Endothelial cell of umbilical vein (primary cell): Measurements from ENCODE around the gene RBM42. TPM values are rescaled to one million over a fixed set of nuclear protein-coding genes. Genes with fewer than 3 reads are reported as not detected.

Experiments
- BruUV-seq: library from RNA; stranded (reverse); fragments of 400-500 nt; replicated peaks from 2 replicates; lab custom pipeline; 2021; lab: Mats Ljungman, UMichigan
- CTCF ChIA-PET: fragments of 300-600, 350-600 bp; sonication (Branson Sonifier 250); formaldehyde crosslinking; loops from one replicate; lab custom pipeline; 2021; ENCODE audit warnings: antibody characterized with exemption, inconsistent platforms; lab: Charles Lee
- POLR2A ChIA-PET: fragments of 300-600, 350-600 bp; sonication (Branson Sonifier 250); formaldehyde crosslinking; loops from one replicate; lab custom pipeline; 2021; ENCODE audit warnings: antibody characterized with exemption, inconsistent platforms; lab: Charles Lee
- DNase-seq: peaks from one replicate; pipeline ENCODE4 v3.0.0-alpha.2; 2011; ENCODE audit warnings: low read depth, low spot score
- FAIRE-seq: peaks from 2 replicates; lab custom pipeline; 2011; peaks lifted over from hg19 to GRCh38; lab: Jason Lieb, UNC
- H2AFZ ChIP-seq: 2 replicates; pipeline ENCODE4 v1.6.0; 2012; ENCODE audit warnings: low read depth, low read length, control low read depth, inconsistent platforms
- H3K27ac ChIP-seq: 2 replicates; pipeline ENCODE4 v1.5.1; 2011; ENCODE audit warnings: low read depth, mild to moderate bottlenecking, control low read depth, low read length, moderate library complexity; ENCODE audit not compliant: insufficient read depth
- H3K27me3 ChIP-seq, 2 experiments: 2 replicates each; pipeline versions ENCODE4 v1.6.0 to v1.6.1; 2011; ENCODE audit warnings: low read length in 2 of 2, mixed read lengths in 1 of 2; ENCODE audit not compliant: control insufficient read depth in 2 of 2, insufficient read depth in 2 of 2
- H3K36me3 ChIP-seq, 2 experiments: 2 replicates in 1 of 2; 3 replicates in 1 of 2; pipeline ENCODE4 v1.5.1; 2011; ENCODE audit warnings: low read length in 2 of 2, mild to moderate bottlenecking in 1 of 2, moderate library complexity in 1 of 2; ENCODE audit not compliant: control insufficient read depth in 2 of 2, insufficient read depth in 2 of 2; ENCODE audit errors: extremely low read depth in 1 of 2
- H3K4me1 ChIP-seq: 3 replicates; pipeline ENCODE4 v1.5.1; 2011; ENCODE audit warnings: mild to moderate bottlenecking, low read length; ENCODE audit not compliant: control insufficient read depth, insufficient read depth; ENCODE audit errors: extremely low read depth
- H3K4me2 ChIP-seq: 2 replicates; pipeline ENCODE4 v1.6.1; 2011; ENCODE audit warnings: low read length, control low read depth, mixed read lengths; ENCODE audit not compliant: insufficient read depth
- H3K4me3 ChIP-seq, 3 experiments: fragments of 200-600 bp in 1 of 3; sonication (generic), shearing (Covaris generic) in 1 of 3; replicated peaks in 1 of 3; 2 replicates each; pipeline ENCODE4 v1.5.1; 2011 to 2016; ENCODE audit warnings: control low read depth in 3 of 3, low read length in 3 of 3, mild to moderate bottlenecking in 2 of 3, inconsistent platforms in 1 of 3, low read depth in 1 of 3, moderate library complexity in 1 of 3; ENCODE audit not compliant: insufficient read depth in 1 of 3
- H3K79me2 ChIP-seq: 2 replicates; pipeline ENCODE4 v1.6.0; 2012; ENCODE audit warnings: low read length, inconsistent platforms; ENCODE audit not compliant: control insufficient read depth, insufficient read depth
- H3K9ac ChIP-seq: replicated peaks from 2 replicates; pipeline ENCODE3; 2011; ENCODE audit warnings: low read length, control low read depth; ENCODE audit not compliant: insufficient read depth; ENCODE audit errors: extremely low read depth
- H3K9me1 ChIP-seq: replicated peaks from 3 replicates; pipeline ENCODE4 v1.6.0; 2011; ENCODE audit warnings: mild to moderate bottlenecking, low read length; ENCODE audit not compliant: control insufficient read depth, insufficient read depth; ENCODE audit errors: extremely low read depth
- H3K9me3 ChIP-seq: replicated peaks from 2 replicates; pipeline ENCODE4 v1.5.1; 2012; ENCODE audit warnings: low read length, inconsistent platforms; ENCODE audit not compliant: control insufficient read depth, insufficient read depth
- H4K20me1 ChIP-seq: replicated peaks from 2 replicates; pipeline ENCODE3; 2011; ENCODE audit warnings: mild to moderate bottlenecking, low read length; ENCODE audit not compliant: control insufficient read depth, insufficient read depth; ENCODE audit errors: extremely low read depth
- EZH2 ChIP-seq: IDR thresholded peaks from 2 replicates; pipeline ENCODE4 v1.6.1; 2012; ENCODE audit warnings: borderline replicate concordance, low read depth, mild to moderate bottlenecking, moderate library complexity, low read length, inconsistent platforms; ENCODE audit not compliant: severe bottlenecking
- FOS ChIP-seq: IDR thresholded peaks from 2 replicates; pipeline ENCODE4 v1.6.1; 2011; ENCODE audit warnings: mild to moderate bottlenecking, low read length, moderate library complexity, borderline replicate concordance; ENCODE audit not compliant: insufficient read depth
- GATA2 ChIP-seq: IDR thresholded peaks from 2 replicates; pipeline ENCODE4 v1.7.0; 2011; ENCODE audit warnings: low read depth, mild to moderate bottlenecking, moderate library complexity, mixed read lengths, low read length; ENCODE audit not compliant: insufficient read length, insufficient read depth
- JUN ChIP-seq: IDR thresholded peaks from 2 replicates; pipeline ENCODE4 v1.6.1; 2011; ENCODE audit warnings: borderline replicate concordance, low read depth; ENCODE audit not compliant: insufficient read length, insufficient read depth
- MYC ChIP-seq: IDR thresholded peaks from one replicate; pipeline ENCODE4 v1.6.1; 2011; ENCODE audit warnings: mild to moderate bottlenecking, low read depth, low read length
- POLR2A ChIP-seq: IDR thresholded peaks from 2 replicates; pipeline ENCODE4 v1.6.1; 2012; ENCODE audit warnings: low read depth, mild to moderate bottlenecking, control low read depth, low read length
- POLR2AphosphoS5 ChIP-seq: IDR thresholded peaks from 2 replicates; pipeline ENCODE4 v1.6.1; 2012; ENCODE audit warnings: low read depth, mild to moderate bottlenecking, control low read depth, low read length, moderate library complexity; ENCODE audit not compliant: insufficient read depth
- dilution Hi-C: fragments of 300-500 bp; cut with MboI; formaldehyde crosslinking; loops from one replicate; pipeline ENCODE4 v1.15.0; 2019; ENCODE audit warnings: low sequenced_read_pairs; ENCODE audit not compliant: extremely low pct_ligation_motif_present
- intact Hi-C: fragments of 100-400 bp; cut with micrococcal nuclease; formaldehyde crosslinking; loops from one replicate; pipeline ENCODE4 v1.10.0; 2022
- polyA plus RNA-seq, 4 experiments: library from polyadenylated mRNA; depleted of rRNA in 3 of 4; stranded (reverse) in 3 of 4; unstranded in 1 of 4; fragments of >200 nt; gene quantifications; 2 replicates each; pipeline versions ENCODE4 v1.2.1 to v1.2.3, GENCODE V29; 2011 to 2012; ENCODE audit warnings: missing spikeins in 1 of 4
- total RNA-seq: library from RNA; stranded (reverse); gene quantifications from 2 replicates; pipeline ENCODE4 v1.2.3, GENCODE V29; 2021
- TF ChIP-seq, protein P1 (sequence below): IDR thresholded peaks from 2 replicates; pipeline ENCODE4 v1.6.1; 2011; ENCODE audit not compliant: insufficient read depth, insufficient read length
- TF ChIP-seq, protein P2 (sequence below), 2 donors: IDR thresholded peaks; 1 replicate in 1 of 2; 2 replicates in 1 of 2; pipeline ENCODE4 v1.5.1; 2011; ENCODE audit warnings: low read length in 2 of 2, mild to moderate bottlenecking in 2 of 2, moderate library complexity in 2 of 2, control low read depth in 1 of 2, inconsistent platforms in 1 of 2, low read depth in 1 of 2; ENCODE audit not compliant: insufficient read depth in 1 of 2; ENCODE audit errors: extremely low read depth in 1 of 2

RBM42 gene
- total and polyA plus RNA-seq, 2 donors (not counting 3 experiments of a cell fraction or from before 2014, with no cell fraction given) = 78.3 to 97.3 TPM

DNA sequence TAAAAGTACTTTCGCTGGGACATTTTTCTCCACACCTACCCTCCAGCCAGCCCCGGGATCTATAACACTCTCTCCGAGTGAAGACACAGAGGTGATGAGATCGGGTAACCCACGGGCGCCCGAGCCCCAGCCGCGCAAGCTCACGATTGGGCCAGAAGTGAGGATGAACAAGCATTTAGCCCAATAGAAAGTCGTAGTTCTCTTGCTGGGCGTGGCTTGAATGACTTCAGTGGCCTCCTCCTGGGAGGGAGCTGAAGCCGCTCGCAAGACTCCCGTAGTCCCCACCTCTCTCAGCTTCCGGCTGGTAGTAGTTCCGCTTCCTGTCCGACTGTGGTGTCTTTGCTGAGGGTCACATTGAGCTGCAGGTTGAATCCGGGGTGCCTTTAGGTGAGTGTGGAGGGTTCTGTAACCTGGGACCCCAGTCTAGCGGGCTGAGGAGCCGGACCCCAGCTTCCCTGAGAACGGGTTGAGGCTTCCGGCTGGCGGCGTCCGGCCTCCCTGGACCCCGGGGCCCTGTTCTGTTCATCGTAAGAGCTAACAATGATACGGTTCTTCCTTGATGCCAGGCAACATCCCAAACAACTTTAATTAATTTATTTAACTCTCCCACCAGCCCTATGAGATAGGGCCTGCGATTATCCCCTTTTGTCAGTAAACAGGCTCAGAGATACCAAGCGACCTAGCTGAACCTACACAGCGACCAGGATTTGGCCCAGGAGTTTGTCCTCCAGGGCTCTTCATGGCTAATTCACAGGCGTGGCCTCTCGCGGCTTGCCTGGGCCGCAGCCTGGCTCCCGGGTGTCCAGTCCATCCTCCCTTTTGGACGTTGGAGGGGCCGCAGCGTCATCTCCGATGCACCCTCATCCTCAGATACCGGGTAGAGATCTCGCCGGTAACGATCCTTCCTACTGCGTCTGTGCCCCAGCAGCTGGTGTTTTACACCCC, 19.5 kb downstream of the RBM42 start, which contains the start of gene COX6B1:
Gene COX6B1, plus strand, starts transcription at position 307 of the 945 bp plus-strand sequence. CDS start 2,921 bp downstream, outside the sequence.
- no peaks in the 10 kb centered on the region for H4K20me1 ChIP-seq
- H3K27me3 ChIP-seq = no peaks in the 10 kb centered on the region
- H3K27ac ChIP-seq = peak within 1 kb of the TSS; percentile 65
- TF ChIP-seq EZH2 (no peak), POLR2A (peak; percentile 88), POLR2AphosphoS5 (peak; percentile 87)
- TF ChIP-seq, protein P1, sequence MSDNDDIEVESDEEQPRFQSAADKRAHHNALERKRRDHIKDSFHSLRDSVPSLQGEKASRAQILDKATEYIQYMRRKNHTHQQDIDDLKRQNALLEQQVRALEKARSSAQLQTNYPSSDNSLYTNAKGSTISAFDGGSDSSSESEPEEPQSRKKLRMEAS = no peak
- BruUV-seq = TSS peak; percentile 66
- peaks cover 12% of the 10 kb centered on the region for H3K4me1 ChIP-seq
- peak within 1 kb of the TSS; percentile 74 for H3K4me2 ChIP-seq
- peak within 1 kb of the TSS; percentile 77 for H2AFZ ChIP-seq
- ChIA-PET POLR2A (no interaction called here), CTCF (interaction anchor here (0.7 to 1.4 kb wide), 2 partner anchors 9 to 99 kb away, joined by 4 to 6 read pairs; no protein-coding TSS in a partner anchor)
- H3K36me3 ChIP-seq = peaks cover 0 to 3% of the 10 kb centered on the region in 2 experiments
- no peaks in the 10 kb centered on the region for H3K9me3 ChIP-seq
- FAIRE-seq = peak; percentile 99
- DNase-seq = peak; percentile 96
- peaks cover 19% of the 10 kb centered on the region for H3K79me2 ChIP-seq
- intact Hi-C loops = loop anchor here (5.0 kb wide), 1 partner anchor 109 kb away; the partner anchor contains the start of genes HSPB6 and PROSER3
- H3K4me3 ChIP-seq = peak within 1 kb of the TSS; percentile 81 to 97 (median 89)
- H3K9me1 ChIP-seq = no peaks in the 10 kb centered on the region
- H3K9ac ChIP-seq = peak within 1 kb of the TSS; percentile 80
- dilution Hi-C loops = no loop called here

DNA sequence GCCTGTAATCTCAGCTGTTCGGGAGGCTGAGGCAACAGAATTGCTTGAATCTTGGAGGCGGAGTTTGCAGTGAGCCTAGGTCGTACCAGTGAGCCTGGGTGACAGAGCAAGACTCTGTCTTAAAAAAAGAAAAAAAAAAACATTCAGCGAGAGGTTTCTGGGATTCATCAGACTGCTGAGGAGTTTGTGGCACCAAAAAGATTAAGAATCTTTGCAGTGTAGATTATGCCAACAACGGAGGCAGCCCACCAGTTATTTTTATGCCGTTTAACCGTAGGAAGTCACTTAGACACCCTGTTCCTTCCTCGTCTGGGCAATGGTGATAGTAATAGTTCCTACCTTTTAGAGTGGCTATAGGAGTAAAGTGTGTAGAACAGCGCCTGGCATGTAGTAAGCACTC, 21.7 kb downstream of the RBM42 start:
- H3K9ac ChIP-seq = no peak overlapping the region
- peaks cover 5% of the 10 kb centered on the region for H3K4me1 ChIP-seq
- H3K9me3 ChIP-seq = no peaks in the 10 kb centered on the region
- H3K4me2 ChIP-seq = no peak overlapping the region
- BruUV-seq = no TSS peak
- no peak overlapping the region for H3K4me3 ChIP-seq
- no peaks in the 10 kb centered on the region for H4K20me1 ChIP-seq
- dilution Hi-C loops = no loop called here
- no peak for DNase-seq
- H2AFZ ChIP-seq = no peak overlapping the region
- H3K27me3 ChIP-seq = no peaks in the 10 kb centered on the region
- H3K9me1 ChIP-seq = no peaks in the 10 kb centered on the region
- CTCF ChIA-PET = interaction anchor here (1.3 kb wide), 1 partner anchor 11 kb away, joined by 5 read pairs; no protein-coding TSS in a partner anchor
- peaks cover 19% of the 10 kb centered on the region for H3K79me2 ChIP-seq
- no peak overlapping the region for H3K27ac ChIP-seq
- peaks cover 2 to 10% of the 10 kb centered on the region in 2 experiments for H3K36me3 ChIP-seq
- TF ChIP-seq JUN (no peak), EZH2 (no peak), POLR2AphosphoS5 (no peak), FOS (no peak), MYC (no peak), POLR2A (no peak), GATA2 (no peak)
- TF ChIP-seq, protein P2, sequence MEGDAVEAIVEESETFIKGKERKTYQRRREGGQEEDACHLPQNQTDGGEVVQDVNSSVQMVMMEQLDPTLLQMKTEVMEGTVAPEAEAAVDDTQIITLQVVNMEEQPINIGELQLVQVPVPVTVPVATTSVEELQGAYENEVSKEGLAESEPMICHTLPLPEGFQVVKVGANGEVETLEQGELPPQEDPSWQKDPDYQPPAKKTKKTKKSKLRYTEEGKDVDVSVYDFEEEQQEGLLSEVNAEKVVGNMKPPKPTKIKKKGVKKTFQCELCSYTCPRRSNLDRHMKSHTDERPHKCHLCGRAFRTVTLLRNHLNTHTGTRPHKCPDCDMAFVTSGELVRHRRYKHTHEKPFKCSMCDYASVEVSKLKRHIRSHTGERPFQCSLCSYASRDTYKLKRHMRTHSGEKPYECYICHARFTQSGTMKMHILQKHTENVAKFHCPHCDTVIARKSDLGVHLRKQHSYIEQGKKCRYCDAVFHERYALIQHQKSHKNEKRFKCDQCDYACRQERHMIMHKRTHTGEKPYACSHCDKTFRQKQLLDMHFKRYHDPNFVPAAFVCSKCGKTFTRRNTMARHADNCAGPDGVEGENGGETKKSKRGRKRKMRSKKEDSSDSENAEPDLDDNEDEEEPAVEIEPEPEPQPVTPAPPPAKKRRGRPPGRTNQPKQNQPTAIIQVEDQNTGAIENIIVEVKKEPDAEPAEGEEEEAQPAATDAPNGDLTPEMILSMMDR (IDR thresholded peaks at IDR 0.05; ENCODE audit: extremely low read depth in 1 of 2, insufficient read depth in 1 of 2, low read depth in 1 of 2, low read length in 2 of 2) = no peak
- TF ChIP-seq, protein P1 = no peak
- intact Hi-C loops = no loop called here
- POLR2A ChIA-PET = no interaction called here
- FAIRE-seq = no peak
